Activated CD4-positive, CD25-positive, alpha-beta regulatory T cell treated with anti-CD3 and anti-CD28 coated beads, Interleukin-2, amount 50 U/mL, for 16 hours (primary cell): ENCODE measurements around the gene LRRC58.

Experiments used
- DNase-seq: peaks from one replicate; pipeline ENCODE4 v3.0.0-alpha.2; 2020; ENCODE audit warnings: low read depth, low spot score

The LRRC58 gene

DNA sequence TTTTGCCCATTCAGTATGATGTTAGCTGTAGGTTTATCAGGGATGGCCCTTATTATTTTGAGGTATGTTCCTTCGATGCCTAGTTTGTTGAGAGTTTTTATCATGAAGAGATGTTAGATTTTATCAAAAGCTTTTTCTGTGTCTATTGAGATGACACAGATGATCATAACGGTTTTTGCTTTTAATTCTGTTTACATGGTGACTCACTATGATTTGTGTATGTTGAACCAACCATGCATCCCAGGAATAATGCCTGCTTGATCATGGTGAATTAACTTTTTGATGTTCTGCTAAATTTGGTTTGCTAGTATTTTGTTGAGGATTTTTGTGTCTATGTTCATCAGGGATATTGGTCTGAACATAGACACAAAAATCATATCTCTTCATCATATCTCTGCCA, 72.4 kb downstream of the LRRC58 start:
- no peak for DNase-seq

DNA sequence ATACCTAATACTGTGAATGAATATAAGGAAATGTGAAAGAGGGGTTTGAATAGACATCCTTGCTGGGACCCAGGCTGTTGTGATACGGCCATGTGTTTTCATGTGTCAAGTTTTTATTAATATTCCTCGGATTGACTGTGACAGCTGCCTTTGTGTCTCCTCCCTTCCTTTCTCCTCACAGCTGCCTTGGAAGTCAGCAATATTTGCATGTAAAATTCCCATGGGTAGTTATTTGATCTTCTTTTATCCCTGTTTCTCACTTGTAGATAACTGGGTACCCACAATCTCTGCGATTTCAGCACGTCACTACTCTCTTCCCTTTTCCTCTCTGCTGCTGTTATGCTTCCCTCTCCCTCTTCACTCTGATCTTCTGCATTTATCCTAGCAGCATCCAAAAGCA, 73.5 kb downstream of the LRRC58 start:
- DNase-seq = no peak

DNA sequence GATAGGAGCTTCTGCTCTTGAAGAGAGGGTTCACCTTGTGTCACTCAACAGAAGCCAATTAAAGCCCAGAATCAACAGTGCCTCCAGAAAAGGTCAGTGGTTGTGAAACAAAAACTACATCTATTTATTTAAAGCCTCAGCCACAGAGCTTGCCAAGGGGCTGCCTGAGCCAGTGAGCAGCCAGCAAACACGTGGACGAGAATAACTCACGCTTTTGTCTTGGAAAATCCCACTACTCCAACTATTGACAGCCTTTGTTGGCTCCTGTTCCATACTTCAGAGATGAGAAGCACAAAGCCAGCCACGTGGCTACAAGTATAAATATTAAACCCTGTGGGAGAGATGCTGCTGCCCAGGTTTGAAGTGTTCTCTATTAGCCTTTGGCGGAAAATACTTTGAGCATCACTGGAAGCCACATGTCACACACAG, 74.4 kb downstream of the LRRC58 start:
- DNase-seq = no peak
